ENCODE data around the gene NPTXR.
"Not testable (repeated sequence)": the region's sequence is repeated elsewhere in the genome, so short reads cannot be mapped to it uniquely, and the experiment has no call there.

The NPTXR gene

GRCh38 chr22:38860283-38861169 is 16.7 kb upstream of the NPTXR start:
- H3K9me2 ChIP-seq (ENCODE audit: low read depth, low read length) = no peaks in the 10 kb centered on the region
- TF ChIP-seq, protein P1, sequence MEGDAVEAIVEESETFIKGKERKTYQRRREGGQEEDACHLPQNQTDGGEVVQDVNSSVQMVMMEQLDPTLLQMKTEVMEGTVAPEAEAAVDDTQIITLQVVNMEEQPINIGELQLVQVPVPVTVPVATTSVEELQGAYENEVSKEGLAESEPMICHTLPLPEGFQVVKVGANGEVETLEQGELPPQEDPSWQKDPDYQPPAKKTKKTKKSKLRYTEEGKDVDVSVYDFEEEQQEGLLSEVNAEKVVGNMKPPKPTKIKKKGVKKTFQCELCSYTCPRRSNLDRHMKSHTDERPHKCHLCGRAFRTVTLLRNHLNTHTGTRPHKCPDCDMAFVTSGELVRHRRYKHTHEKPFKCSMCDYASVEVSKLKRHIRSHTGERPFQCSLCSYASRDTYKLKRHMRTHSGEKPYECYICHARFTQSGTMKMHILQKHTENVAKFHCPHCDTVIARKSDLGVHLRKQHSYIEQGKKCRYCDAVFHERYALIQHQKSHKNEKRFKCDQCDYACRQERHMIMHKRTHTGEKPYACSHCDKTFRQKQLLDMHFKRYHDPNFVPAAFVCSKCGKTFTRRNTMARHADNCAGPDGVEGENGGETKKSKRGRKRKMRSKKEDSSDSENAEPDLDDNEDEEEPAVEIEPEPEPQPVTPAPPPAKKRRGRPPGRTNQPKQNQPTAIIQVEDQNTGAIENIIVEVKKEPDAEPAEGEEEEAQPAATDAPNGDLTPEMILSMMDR (IDR thresholded peaks at IDR 0.05; ENCODE audit: low read length) = no peak
- TF ChIP-seq EZH2 (IDR thresholded peaks at IDR 0.05; ENCODE audit: borderline replicate concordance, low read length) = no peak

DNA sequence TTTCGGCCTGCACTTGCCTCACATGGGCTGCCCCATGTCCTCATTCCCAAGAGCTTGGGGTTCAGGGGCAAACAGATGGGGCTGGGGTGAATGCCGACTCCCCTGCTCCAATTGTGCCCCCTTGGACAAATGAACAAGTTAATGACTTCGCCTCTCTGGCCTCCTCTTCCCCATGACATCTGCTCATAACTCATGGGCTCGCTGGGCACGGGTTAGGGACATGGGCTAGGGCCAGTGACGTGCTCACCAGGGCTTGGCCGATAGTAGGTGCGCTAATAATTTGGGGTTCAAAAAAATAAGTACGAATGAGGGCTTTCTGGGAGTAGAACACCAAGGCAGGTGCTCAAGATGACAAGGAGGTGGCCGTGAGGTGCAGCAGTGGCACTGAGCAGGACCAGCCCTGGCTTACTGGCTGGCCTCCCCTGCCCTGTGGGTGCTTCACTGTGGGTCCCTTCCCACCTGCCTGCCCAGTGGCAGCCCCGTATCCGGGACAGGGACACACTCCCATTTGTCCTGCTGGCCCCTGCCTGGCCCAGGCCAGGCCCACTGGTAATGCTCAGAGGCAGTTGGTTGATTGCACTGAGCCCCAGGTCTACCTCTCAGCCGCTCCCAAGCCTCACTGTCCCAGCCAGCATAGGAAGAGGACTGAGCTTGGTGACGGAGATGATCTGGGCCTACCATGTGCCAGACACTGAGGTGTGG is 15.9 kb upstream of the NPTXR start:
- no peaks in the 10 kb centered on the region for H3K9me3 ChIP-seq (ENCODE audit: low read length)
- no peaks in the 10 kb centered on the region for H3F3A ChIP-seq (ENCODE audit: insufficient read depth, low read length)
- no peaks in the 10 kb centered on the region for H3K79me2 ChIP-seq (ENCODE audit: insufficient read depth, low read length)
- TF ChIP-seq, protein P1 (IDR thresholded peaks at IDR 0.05; ENCODE audit: low read length) = no peak
- TF ChIP-seq EZH2 (IDR thresholded peaks at IDR 0.05; ENCODE audit: borderline replicate concordance, low read length) = no peak
- no peak overlapping the region for H2AFZ ChIP-seq (ENCODE audit: low read length)
- no peak overlapping the region for H3K4me2 ChIP-seq (ENCODE audit: low read length)
- H3K36me3 ChIP-seq (ENCODE audit: insufficient read depth, low read length) = no peaks in the 10 kb centered on the region; the same call in 1 of the 2 replicates
- no peaks in the 10 kb centered on the region for H3K9me2 ChIP-seq (ENCODE audit: low read depth, low read length)
- H3K9ac ChIP-seq (ENCODE audit: low read length) = no peak overlapping the region
- no peak overlapping the region for H3K27ac ChIP-seq (ENCODE audit: low read depth, low read length, poor library complexity, severe bottlenecking)
- no peak overlapping the region for H3K4me3 ChIP-seq (ENCODE audit: low read depth, low read length, poor library complexity, severe bottlenecking)
- no peaks in the 10 kb centered on the region for H4K20me1 ChIP-seq (ENCODE audit: insufficient read depth, low read length)
- H3K27me3 ChIP-seq (ENCODE audit: insufficient read depth, low read length) = peaks cover 5% of the 10 kb centered on the region; the same call in 1 of the 2 replicates
- H3K4me1 ChIP-seq (ENCODE audit: insufficient read depth, low read length, severe bottlenecking) = no peaks in the 10 kb centered on the region

More at GRCh38 chr22:38860283-38861169, 16.7 kb upstream of the NPTXR start:
- no peak overlapping the region for H3K9ac ChIP-seq (ENCODE audit: low read length)
- no peak overlapping the region for H3K4me3 ChIP-seq (ENCODE audit: low read depth, low read length, poor library complexity, severe bottlenecking)
- no peaks in the 10 kb centered on the region for H4K20me1 ChIP-seq (ENCODE audit: insufficient read depth, low read length)
- no peak overlapping the region for H3K27ac ChIP-seq (ENCODE audit: low read depth, low read length, poor library complexity, severe bottlenecking)
- no peak overlapping the region for H3K4me2 ChIP-seq (ENCODE audit: low read length)
- H2AFZ ChIP-seq (ENCODE audit: low read length) = no peak overlapping the region
- no peaks in the 10 kb centered on the region for H3F3A ChIP-seq (ENCODE audit: insufficient read depth, low read length)
- H3K9me3 ChIP-seq (ENCODE audit: low read length) = no peaks in the 10 kb centered on the region
- H3K4me1 ChIP-seq (ENCODE audit: insufficient read depth, low read length, severe bottlenecking) = no peaks in the 10 kb centered on the region
- H3K27me3 ChIP-seq (ENCODE audit: insufficient read depth, low read length) = peaks cover 5% of the 10 kb centered on the region; the same call in 1 of the 2 replicates
- peaks cover 6% of the 10 kb centered on the region; the same call in 1 of the 2 replicates for H3K36me3 ChIP-seq (ENCODE audit: insufficient read depth, low read length)
- H3K79me2 ChIP-seq (ENCODE audit: insufficient read depth, low read length) = no peaks in the 10 kb centered on the region

DNA sequence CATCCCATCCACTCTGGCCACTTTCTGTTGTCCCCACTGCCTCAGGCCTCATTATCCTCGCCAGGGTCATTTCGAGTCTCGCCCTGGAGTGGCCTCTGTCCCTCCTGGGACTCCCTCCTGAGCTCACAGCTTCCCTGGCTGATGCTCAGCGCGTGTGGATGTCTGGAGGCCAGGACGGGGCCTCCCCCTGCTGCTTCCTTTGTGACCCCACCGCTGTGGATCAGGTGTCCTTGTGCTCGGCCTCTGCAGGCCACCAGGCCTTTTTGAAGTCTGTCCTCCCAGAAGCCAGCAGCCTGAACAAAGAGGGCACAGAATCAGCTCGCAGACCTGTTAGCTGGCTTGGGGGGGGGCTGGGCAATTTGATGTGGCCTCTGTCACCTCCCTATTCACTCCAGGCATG is 14.7 kb upstream of the NPTXR start:
- Histone ChIP-seq H2AFZ (ENCODE audit: low read length) (no peak overlapping the region), H3K9me3 (ENCODE audit: low read length) (no peaks in the 10 kb centered on the region), H3K4me1 (ENCODE audit: insufficient read depth, low read length, severe bottlenecking) (no peaks in the 10 kb centered on the region), H3K27ac (ENCODE audit: low read depth, low read length, poor library complexity, severe bottlenecking) (no peak overlapping the region), H3K4me2 (ENCODE audit: low read length) (no peak overlapping the region), H3K4me3 (ENCODE audit: low read depth, low read length, poor library complexity, severe bottlenecking) (no peak overlapping the region), H3K79me2 (ENCODE audit: insufficient read depth, low read length) (no peaks in the 10 kb centered on the region), H3K36me3 (ENCODE audit: insufficient read depth, low read length) (no peaks in the 10 kb centered on the region), H4K20me1 (ENCODE audit: insufficient read depth, low read length) (no peaks in the 10 kb centered on the region), H3K27me3 (ENCODE audit: insufficient read depth, low read length) (peaks cover 5% of the 10 kb centered on the region; the same call in 1 of the 2 replicates), H3K9ac (ENCODE audit: low read length) (no peak overlapping the region), H3K9me2 (ENCODE audit: low read depth, low read length) (no peaks in the 10 kb centered on the region), H3F3A (ENCODE audit: insufficient read depth, low read length) (no peaks in the 10 kb centered on the region)
- TF ChIP-seq EZH2 (IDR thresholded peaks at IDR 0.05; ENCODE audit: borderline replicate concordance, low read length) = no peak
- TF ChIP-seq, protein P1 (IDR thresholded peaks at IDR 0.05; ENCODE audit: low read length) = no peak

- H3K27me3 ChIP-seq (ENCODE audit: insufficient read depth, low read length); H3K4me2 ChIP-seq (ENCODE audit: low read length); H3K36me3 ChIP-seq (ENCODE audit: insufficient read depth, low read length); H3K9me3 ChIP-seq (ENCODE audit: low read length); H3K27ac ChIP-seq (ENCODE audit: low read depth, low read length, poor library complexity, severe bottlenecking); H4K20me1 ChIP-seq (ENCODE audit: insufficient read depth, low read length); H3K9me2 ChIP-seq (ENCODE audit: low read depth, low read length); H3K4me3 ChIP-seq (ENCODE audit: low read depth, low read length, poor library complexity, severe bottlenecking); H3F3A ChIP-seq (ENCODE audit: insufficient read depth, low read length); H2AFZ ChIP-seq (ENCODE audit: low read length); H3K79me2 ChIP-seq (ENCODE audit: insufficient read depth, low read length); H3K4me1 ChIP-seq (ENCODE audit: insufficient read depth, low read length, severe bottlenecking); H3K9ac ChIP-seq (ENCODE audit: low read length): not testable (repeated sequence)
Observed at GRCh38 chr22:38854476-38854875, 10.6 kb upstream of the NPTXR start.

GRCh38 chr22:38853883-38854282 is 10.1 kb upstream of the NPTXR start:
- H3K27ac ChIP-seq (ENCODE audit: low read depth, low read length, poor library complexity, severe bottlenecking); H3K9me3 ChIP-seq (ENCODE audit: low read length); H3K4me2 ChIP-seq (ENCODE audit: low read length); H3K9ac ChIP-seq (ENCODE audit: low read length); H3K79me2 ChIP-seq (ENCODE audit: insufficient read depth, low read length); H3F3A ChIP-seq (ENCODE audit: insufficient read depth, low read length); H4K20me1 ChIP-seq (ENCODE audit: insufficient read depth, low read length); H3K4me1 ChIP-seq (ENCODE audit: insufficient read depth, low read length, severe bottlenecking); H3K9me2 ChIP-seq (ENCODE audit: low read depth, low read length); H3K4me3 ChIP-seq (ENCODE audit: low read depth, low read length, poor library complexity, severe bottlenecking); H2AFZ ChIP-seq (ENCODE audit: low read length); H3K36me3 ChIP-seq (ENCODE audit: insufficient read depth, low read length): not testable (repeated sequence)
- H3K27me3 ChIP-seq (ENCODE audit: insufficient read depth, low read length) = peaks cover 12% of the 10 kb centered on the region
